ENCODE data around the gene MXRA7.

DNA sequence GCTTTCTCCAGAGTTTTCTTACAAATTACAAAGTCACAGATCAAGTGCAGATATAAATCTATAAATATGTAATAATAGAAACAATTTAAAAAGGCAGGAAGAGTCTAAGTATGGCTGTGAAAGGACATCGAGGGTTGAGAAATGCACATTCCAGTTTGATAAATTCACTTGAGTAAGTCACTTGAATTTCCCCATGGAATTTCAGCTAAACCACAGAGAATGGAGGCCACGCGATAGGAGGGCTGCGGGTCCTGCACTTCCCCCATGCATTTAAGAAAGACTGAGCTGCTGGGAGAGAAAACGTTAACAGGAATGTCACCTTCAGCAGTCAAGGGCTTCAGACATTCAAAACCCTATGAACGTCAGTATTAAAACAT, 6.1 kb upstream of the MXRA7 start:
- TF ChIP-seq, protein P1, sequence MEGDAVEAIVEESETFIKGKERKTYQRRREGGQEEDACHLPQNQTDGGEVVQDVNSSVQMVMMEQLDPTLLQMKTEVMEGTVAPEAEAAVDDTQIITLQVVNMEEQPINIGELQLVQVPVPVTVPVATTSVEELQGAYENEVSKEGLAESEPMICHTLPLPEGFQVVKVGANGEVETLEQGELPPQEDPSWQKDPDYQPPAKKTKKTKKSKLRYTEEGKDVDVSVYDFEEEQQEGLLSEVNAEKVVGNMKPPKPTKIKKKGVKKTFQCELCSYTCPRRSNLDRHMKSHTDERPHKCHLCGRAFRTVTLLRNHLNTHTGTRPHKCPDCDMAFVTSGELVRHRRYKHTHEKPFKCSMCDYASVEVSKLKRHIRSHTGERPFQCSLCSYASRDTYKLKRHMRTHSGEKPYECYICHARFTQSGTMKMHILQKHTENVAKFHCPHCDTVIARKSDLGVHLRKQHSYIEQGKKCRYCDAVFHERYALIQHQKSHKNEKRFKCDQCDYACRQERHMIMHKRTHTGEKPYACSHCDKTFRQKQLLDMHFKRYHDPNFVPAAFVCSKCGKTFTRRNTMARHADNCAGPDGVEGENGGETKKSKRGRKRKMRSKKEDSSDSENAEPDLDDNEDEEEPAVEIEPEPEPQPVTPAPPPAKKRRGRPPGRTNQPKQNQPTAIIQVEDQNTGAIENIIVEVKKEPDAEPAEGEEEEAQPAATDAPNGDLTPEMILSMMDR (IDR thresholded peaks at IDR 0.05) = no peak
- no peak for TF ChIP-seq POLR2A (IDR thresholded peaks at IDR 0.05)
